ENCODE data around the gene ACSS1. TPM values are rescaled to one million over a fixed set of nuclear protein-coding genes. Genes with fewer than 3 reads are reported as not detected.

The ACSS1 gene
- total RNA-seq, 1 donor from 2014 or later: not detected

DNA sequence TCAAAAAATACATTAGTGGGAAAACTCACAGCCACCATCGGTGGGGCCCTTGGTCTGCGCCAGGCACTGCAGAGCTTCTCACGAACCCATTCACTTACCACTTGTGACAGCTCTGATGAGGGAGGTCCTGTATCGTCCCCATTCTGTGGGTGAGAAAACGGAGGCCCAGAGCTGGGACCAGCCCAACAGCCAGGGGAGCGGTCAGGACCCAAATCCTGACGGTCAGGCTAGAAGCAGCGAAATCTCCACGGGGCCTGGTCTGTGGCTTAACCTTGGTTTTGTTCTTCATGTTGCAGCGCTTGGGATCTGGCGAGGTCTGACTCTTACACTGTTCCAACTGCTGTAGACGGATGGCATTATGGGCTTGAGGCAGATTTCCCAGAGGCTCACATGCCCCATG, 31.7 kb upstream of the ACSS1 start:
- Histone ChIP-seq H2AFZ (replicated peaks) (no peak overlapping the region), H3K27me3 (peaks cover 76% of the 10 kb centered on the region), H3K36me3 (no peaks in the 10 kb centered on the region), H3K9me3 (ENCODE audit: low read depth) (no peaks in the 10 kb centered on the region), H3K79me2 (ENCODE audit: low read depth) (no peaks in the 10 kb centered on the region), H3F3A (ENCODE audit: low read depth) (peaks cover 11% of the 10 kb centered on the region), H3K4me3 (no peak overlapping the region), H3K9ac (no peak overlapping the region), H3K4me1 (peaks cover 5% of the 10 kb centered on the region), H3K27ac (no peak overlapping the region), H4K20me1 (ENCODE audit: low read depth) (peaks cover 4% of the 10 kb centered on the region), H3K4me2 (no peak overlapping the region)
- TF ChIP-seq EZH2phosphoT487 (IDR thresholded peaks at IDR 0.05): no peak
- TF ChIP-seq, protein P1, sequence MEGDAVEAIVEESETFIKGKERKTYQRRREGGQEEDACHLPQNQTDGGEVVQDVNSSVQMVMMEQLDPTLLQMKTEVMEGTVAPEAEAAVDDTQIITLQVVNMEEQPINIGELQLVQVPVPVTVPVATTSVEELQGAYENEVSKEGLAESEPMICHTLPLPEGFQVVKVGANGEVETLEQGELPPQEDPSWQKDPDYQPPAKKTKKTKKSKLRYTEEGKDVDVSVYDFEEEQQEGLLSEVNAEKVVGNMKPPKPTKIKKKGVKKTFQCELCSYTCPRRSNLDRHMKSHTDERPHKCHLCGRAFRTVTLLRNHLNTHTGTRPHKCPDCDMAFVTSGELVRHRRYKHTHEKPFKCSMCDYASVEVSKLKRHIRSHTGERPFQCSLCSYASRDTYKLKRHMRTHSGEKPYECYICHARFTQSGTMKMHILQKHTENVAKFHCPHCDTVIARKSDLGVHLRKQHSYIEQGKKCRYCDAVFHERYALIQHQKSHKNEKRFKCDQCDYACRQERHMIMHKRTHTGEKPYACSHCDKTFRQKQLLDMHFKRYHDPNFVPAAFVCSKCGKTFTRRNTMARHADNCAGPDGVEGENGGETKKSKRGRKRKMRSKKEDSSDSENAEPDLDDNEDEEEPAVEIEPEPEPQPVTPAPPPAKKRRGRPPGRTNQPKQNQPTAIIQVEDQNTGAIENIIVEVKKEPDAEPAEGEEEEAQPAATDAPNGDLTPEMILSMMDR (IDR thresholded peaks at IDR 0.05): no peak
- no peak for TF ChIP-seq EZH2 (IDR thresholded peaks at IDR 0.05)
- H3K27me3 Mint-ChIP-seq (ENCODE audit: insufficient read depth, low read depth): peaks cover 27% of the 10 kb centered on the region
- H3K36me3 Mint-ChIP-seq: no peaks in the 10 kb centered on the region
- peaks cover 10% of the 10 kb centered on the region for H3K4me1 Mint-ChIP-seq
- H3K27ac Mint-ChIP-seq: no peak overlapping the region
- no peak for DNase-seq (ENCODE audit: low spot score)
- no peak overlapping the region for H3K4me3 Mint-ChIP-seq
- H3K9me3 Mint-ChIP-seq: peaks cover 8% of the 10 kb centered on the region

DNA sequence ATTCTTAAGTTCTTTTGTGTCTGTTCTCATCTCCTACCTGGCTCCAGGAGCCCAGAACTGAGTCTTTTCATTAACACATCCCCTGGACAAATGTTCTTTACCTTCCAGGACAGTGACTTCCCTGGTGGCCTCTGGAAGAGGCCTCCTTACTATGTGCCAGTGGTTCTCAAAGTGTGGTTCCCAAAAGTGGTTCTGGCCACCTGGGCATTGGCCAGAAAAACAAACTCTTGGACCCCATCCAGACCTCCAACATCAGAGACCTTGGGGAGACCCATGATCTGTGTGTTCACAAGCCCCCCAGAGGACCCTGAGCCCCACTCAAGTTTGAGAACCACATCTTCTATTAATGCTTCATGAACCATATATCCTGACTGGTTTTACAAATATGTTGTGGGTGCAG, 31.2 kb upstream of the ACSS1 start:
- TF ChIP-seq, protein P1 (IDR thresholded peaks at IDR 0.05): no peak
- no peak for TF ChIP-seq EZH2phosphoT487 (IDR thresholded peaks at IDR 0.05)
- no peak for TF ChIP-seq EZH2 (IDR thresholded peaks at IDR 0.05)
- peaks cover 33% of the 10 kb centered on the region for H3K27me3 Mint-ChIP-seq (ENCODE audit: insufficient read depth, low read depth)

DNA sequence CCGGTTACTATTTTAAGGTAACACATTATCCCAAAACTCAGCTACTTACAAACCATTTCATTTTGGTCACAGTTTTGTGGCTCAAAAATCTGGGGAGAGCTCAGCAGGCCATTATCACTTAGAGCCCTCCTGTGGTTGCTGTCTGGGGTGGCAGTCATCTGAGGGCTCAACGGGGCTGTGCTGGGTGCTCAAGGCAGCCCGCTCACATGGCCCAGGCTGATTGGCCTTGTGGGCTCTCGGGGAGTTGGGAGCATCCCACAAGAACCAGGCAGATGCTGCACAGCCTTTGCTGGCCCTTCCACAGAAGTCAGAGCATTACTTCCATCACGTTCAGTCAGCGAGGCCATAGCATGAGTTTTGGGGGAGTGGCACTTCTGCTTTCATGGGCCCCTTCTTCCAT, 30.3 kb upstream of the ACSS1 start:
- Histone ChIP-seq H3K27ac (no peak overlapping the region), H3K4me3 (no peak overlapping the region), H4K20me1 (ENCODE audit: low read depth) (peaks cover 16% of the 10 kb centered on the region), H3K4me1 (peaks cover 15% of the 10 kb centered on the region), H3K36me3 (no peaks in the 10 kb centered on the region), H2AFZ (replicated peaks) (no peak overlapping the region), H3K9me3 (ENCODE audit: low read depth) (no peaks in the 10 kb centered on the region), H3F3A (ENCODE audit: low read depth) (peaks cover 24% of the 10 kb centered on the region), H3K27me3 (peaks cover 90% of the 10 kb centered on the region), H3K9ac (no peak overlapping the region), H3K79me2 (ENCODE audit: low read depth) (no peaks in the 10 kb centered on the region), H3K4me2 (no peak overlapping the region)
- no peak overlapping the region for H3K27ac Mint-ChIP-seq
- no peak for DNase-seq (ENCODE audit: low spot score)
- TF ChIP-seq, protein P1 (IDR thresholded peaks at IDR 0.05): no peak
- no peak for TF ChIP-seq EZH2phosphoT487 (IDR thresholded peaks at IDR 0.05)
- TF ChIP-seq EZH2 (IDR thresholded peaks at IDR 0.05): no peak
- H3K9me3 Mint-ChIP-seq: peaks cover 9% of the 10 kb centered on the region
- H3K4me1 Mint-ChIP-seq: peaks cover 18% of the 10 kb centered on the region
- peaks cover 41% of the 10 kb centered on the region for H3K27me3 Mint-ChIP-seq (ENCODE audit: insufficient read depth, low read depth)
- no peak overlapping the region for H3K4me3 Mint-ChIP-seq
- H3K36me3 Mint-ChIP-seq: no peaks in the 10 kb centered on the region

More for the DNA sequence above, 31.2 kb upstream of the ACSS1 start:
- Histone ChIP-seq H3K27me3 (peaks cover 82% of the 10 kb centered on the region), H3K27ac (no peak overlapping the region), H3K4me3 (no peak overlapping the region), H3K79me2 (ENCODE audit: low read depth) (no peaks in the 10 kb centered on the region), H3K4me2 (no peak overlapping the region), H4K20me1 (ENCODE audit: low read depth) (peaks cover 9% of the 10 kb centered on the region), H3K9me3 (ENCODE audit: low read depth) (no peaks in the 10 kb centered on the region), H2AFZ (replicated peaks) (no peak overlapping the region), H3K4me1 (peaks cover 11% of the 10 kb centered on the region), H3F3A (ENCODE audit: low read depth) (peaks cover 16% of the 10 kb centered on the region), H3K9ac (no peak overlapping the region), H3K36me3 (no peaks in the 10 kb centered on the region)
- Mint-ChIP-seq H3K9me3 (peaks cover 8% of the 10 kb centered on the region), H3K36me3 (no peaks in the 10 kb centered on the region), H3K27ac (no peak overlapping the region), H3K4me1 (peaks cover 13% of the 10 kb centered on the region), H3K4me3 (no peak overlapping the region)
- no peak for DNase-seq (ENCODE audit: low spot score)

Measured in neural progenitor cell (in vitro differentiated cells).